Bladder microvascular endothelial cell (primary cell): Measurements from ENCODE around the gene MANBA. TPM values are rescaled to one million over a fixed set of nuclear protein-coding genes. Genes with fewer than 3 reads are reported as not detected.

Source experiments
- total RNA-seq: library from RNA; depleted of rRNA; stranded (reverse); fragments of >200 nt; gene quantifications from 2 replicates; pipeline ENCODE4 v1.2.3, GENCODE V29; 2014

MANBA gene
- 8.1 and 17.4 TPM in 2 replicates for total RNA-seq

GRCh38 chr4:102760645-102761295 is at the start of gene MANBA:
Gene MANBA, minus strand, starts transcription at chr4:102760968. Its CDS starts 74 bp downstream, at chr4:102760894.

Other genes starting within 250 kb of the MANBA start
- 214 and 244 TPM in 2 replicates for gene UBE2D3, start 66.6 kb upstream of the MANBA start, total RNA-seq
- gene CISD2, start 108.0 kb upstream of the MANBA start, total RNA-seq, result 24.3 and 41.9 TPM in 2 replicates